A673 (cell line): ENCODE data around the gene HMGCS2.

ENCODE experiments used
- EZH2 ChIP-seq: fragments of 200-600 bp; sonication (generic); IDR thresholded peaks from 2 replicates; pipeline ENCODE4 v1.6.1; 2017; ENCODE audit warnings: borderline replicate concordance, low read depth, mild to moderate bottlenecking, mixed read lengths, antibody characterized with exemption, low read length; ENCODE audit not compliant: poor library complexity, severe bottlenecking
- TF ChIP-seq, protein P1 (sequence below): fragments of 300-800, 200-600 bp; sonication (generic); conservative IDR thresholded peaks from 2 replicates; pipeline ENCODE4 v1.5.1; 2017; ENCODE audit warnings: low read depth, mild to moderate bottlenecking, antibody characterized with exemption, low read length, moderate library complexity, mixed read lengths

DNA sequence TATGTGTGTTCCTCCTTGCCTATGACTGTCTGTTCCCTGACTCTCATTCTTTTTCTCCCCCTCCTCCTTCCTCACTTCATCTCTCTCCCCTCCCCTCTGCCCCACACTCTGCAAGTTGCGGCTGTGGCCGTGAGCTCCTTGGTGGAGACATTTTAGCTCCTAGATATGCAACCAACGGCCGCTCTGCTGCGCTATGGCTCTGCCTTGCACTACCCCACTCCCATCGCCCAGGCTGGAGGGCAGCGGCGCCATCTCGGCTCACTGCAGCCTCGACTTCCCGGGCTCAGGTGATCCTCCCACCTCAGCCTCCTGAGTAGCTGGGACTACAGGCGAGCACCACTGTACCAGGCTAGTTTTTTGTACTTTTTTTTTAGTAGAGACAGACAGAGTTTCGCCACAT is 37.0 kb upstream of the HMGCS2 start:
- TF ChIP-seq, protein P1, sequence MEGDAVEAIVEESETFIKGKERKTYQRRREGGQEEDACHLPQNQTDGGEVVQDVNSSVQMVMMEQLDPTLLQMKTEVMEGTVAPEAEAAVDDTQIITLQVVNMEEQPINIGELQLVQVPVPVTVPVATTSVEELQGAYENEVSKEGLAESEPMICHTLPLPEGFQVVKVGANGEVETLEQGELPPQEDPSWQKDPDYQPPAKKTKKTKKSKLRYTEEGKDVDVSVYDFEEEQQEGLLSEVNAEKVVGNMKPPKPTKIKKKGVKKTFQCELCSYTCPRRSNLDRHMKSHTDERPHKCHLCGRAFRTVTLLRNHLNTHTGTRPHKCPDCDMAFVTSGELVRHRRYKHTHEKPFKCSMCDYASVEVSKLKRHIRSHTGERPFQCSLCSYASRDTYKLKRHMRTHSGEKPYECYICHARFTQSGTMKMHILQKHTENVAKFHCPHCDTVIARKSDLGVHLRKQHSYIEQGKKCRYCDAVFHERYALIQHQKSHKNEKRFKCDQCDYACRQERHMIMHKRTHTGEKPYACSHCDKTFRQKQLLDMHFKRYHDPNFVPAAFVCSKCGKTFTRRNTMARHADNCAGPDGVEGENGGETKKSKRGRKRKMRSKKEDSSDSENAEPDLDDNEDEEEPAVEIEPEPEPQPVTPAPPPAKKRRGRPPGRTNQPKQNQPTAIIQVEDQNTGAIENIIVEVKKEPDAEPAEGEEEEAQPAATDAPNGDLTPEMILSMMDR, result no peak
- TF ChIP-seq EZH2, result no peak
